Endothelial cell of umbilical vein (primary cell): Measurements from ENCODE around the gene P3H2. TPM values are rescaled to one million over a fixed set of nuclear protein-coding genes. Genes with fewer than 3 reads are reported as not detected.

Source experiments
- BruUV-seq: library from RNA; stranded (reverse); fragments of 400-500 nt; replicated peaks from 2 replicates; lab custom pipeline; 2021; lab: Mats Ljungman, UMichigan
- CTCF ChIA-PET: fragments of 300-600, 350-600 bp; sonication (Branson Sonifier 250); formaldehyde crosslinking; loops from one replicate; lab custom pipeline; 2021; ENCODE audit warnings: antibody characterized with exemption, inconsistent platforms; lab: Charles Lee
- POLR2A ChIA-PET: fragments of 300-600, 350-600 bp; sonication (Branson Sonifier 250); formaldehyde crosslinking; loops from one replicate; lab custom pipeline; 2021; ENCODE audit warnings: antibody characterized with exemption, inconsistent platforms; lab: Charles Lee
- DNase-seq: peaks from one replicate; pipeline ENCODE4 v3.0.0-alpha.2; 2011; ENCODE audit warnings: low read depth, low spot score
- FAIRE-seq: peaks from 2 replicates; lab custom pipeline; 2011; peaks lifted over from hg19 to GRCh38; lab: Jason Lieb, UNC
- H2AFZ ChIP-seq: 2 replicates; pipeline ENCODE4 v1.6.0; 2012; ENCODE audit warnings: low read depth, low read length, control low read depth, inconsistent platforms
- H3K27ac ChIP-seq: 2 replicates; pipeline ENCODE4 v1.5.1; 2011; ENCODE audit warnings: low read depth, mild to moderate bottlenecking, control low read depth, low read length, moderate library complexity; ENCODE audit not compliant: insufficient read depth
- H3K27me3 ChIP-seq, 2 experiments: 2 replicates each; pipeline versions ENCODE4 v1.6.0 to v1.6.1; 2011; ENCODE audit warnings: low read length in 2 of 2, mixed read lengths in 1 of 2; ENCODE audit not compliant: control insufficient read depth in 2 of 2, insufficient read depth in 2 of 2
- H3K36me3 ChIP-seq, 2 experiments: 2 replicates in 1 of 2; 3 replicates in 1 of 2; pipeline ENCODE4 v1.5.1; 2011; ENCODE audit warnings: low read length in 2 of 2, mild to moderate bottlenecking in 1 of 2, moderate library complexity in 1 of 2; ENCODE audit not compliant: control insufficient read depth in 2 of 2, insufficient read depth in 2 of 2; ENCODE audit errors: extremely low read depth in 1 of 2
- H3K4me1 ChIP-seq: 3 replicates; pipeline ENCODE4 v1.5.1; 2011; ENCODE audit warnings: mild to moderate bottlenecking, low read length; ENCODE audit not compliant: control insufficient read depth, insufficient read depth; ENCODE audit errors: extremely low read depth
- H3K4me2 ChIP-seq: 2 replicates; pipeline ENCODE4 v1.6.1; 2011; ENCODE audit warnings: low read length, control low read depth, mixed read lengths; ENCODE audit not compliant: insufficient read depth
- H3K4me3 ChIP-seq, 3 experiments: fragments of 200-600 bp in 1 of 3; sonication (generic), shearing (Covaris generic) in 1 of 3; replicated peaks in 1 of 3; 2 replicates each; pipeline ENCODE4 v1.5.1; 2011 to 2016; ENCODE audit warnings: control low read depth in 3 of 3, low read length in 3 of 3, mild to moderate bottlenecking in 2 of 3, inconsistent platforms in 1 of 3, low read depth in 1 of 3, moderate library complexity in 1 of 3; ENCODE audit not compliant: insufficient read depth in 1 of 3
- H3K79me2 ChIP-seq: 2 replicates; pipeline ENCODE4 v1.6.0; 2012; ENCODE audit warnings: low read length, inconsistent platforms; ENCODE audit not compliant: control insufficient read depth, insufficient read depth
- H3K9ac ChIP-seq: replicated peaks from 2 replicates; pipeline ENCODE3; 2011; ENCODE audit warnings: low read length, control low read depth; ENCODE audit not compliant: insufficient read depth; ENCODE audit errors: extremely low read depth
- H3K9me1 ChIP-seq: replicated peaks from 3 replicates; pipeline ENCODE4 v1.6.0; 2011; ENCODE audit warnings: mild to moderate bottlenecking, low read length; ENCODE audit not compliant: control insufficient read depth, insufficient read depth; ENCODE audit errors: extremely low read depth
- H3K9me3 ChIP-seq: replicated peaks from 2 replicates; pipeline ENCODE4 v1.5.1; 2012; ENCODE audit warnings: low read length, inconsistent platforms; ENCODE audit not compliant: control insufficient read depth, insufficient read depth
- H4K20me1 ChIP-seq: replicated peaks from 2 replicates; pipeline ENCODE3; 2011; ENCODE audit warnings: mild to moderate bottlenecking, low read length; ENCODE audit not compliant: control insufficient read depth, insufficient read depth; ENCODE audit errors: extremely low read depth
- EZH2 ChIP-seq: IDR thresholded peaks from 2 replicates; pipeline ENCODE4 v1.6.1; 2012; ENCODE audit warnings: borderline replicate concordance, low read depth, mild to moderate bottlenecking, moderate library complexity, low read length, inconsistent platforms; ENCODE audit not compliant: severe bottlenecking
- FOS ChIP-seq: IDR thresholded peaks from 2 replicates; pipeline ENCODE4 v1.6.1; 2011; ENCODE audit warnings: mild to moderate bottlenecking, low read length, moderate library complexity, borderline replicate concordance; ENCODE audit not compliant: insufficient read depth
- GATA2 ChIP-seq: IDR thresholded peaks from 2 replicates; pipeline ENCODE4 v1.7.0; 2011; ENCODE audit warnings: low read depth, mild to moderate bottlenecking, moderate library complexity, mixed read lengths, low read length; ENCODE audit not compliant: insufficient read length, insufficient read depth
- JUN ChIP-seq: IDR thresholded peaks from 2 replicates; pipeline ENCODE4 v1.6.1; 2011; ENCODE audit warnings: borderline replicate concordance, low read depth; ENCODE audit not compliant: insufficient read length, insufficient read depth
- MYC ChIP-seq: IDR thresholded peaks from one replicate; pipeline ENCODE4 v1.6.1; 2011; ENCODE audit warnings: mild to moderate bottlenecking, low read depth, low read length
- POLR2A ChIP-seq: IDR thresholded peaks from 2 replicates; pipeline ENCODE4 v1.6.1; 2012; ENCODE audit warnings: low read depth, mild to moderate bottlenecking, control low read depth, low read length
- POLR2AphosphoS5 ChIP-seq: IDR thresholded peaks from 2 replicates; pipeline ENCODE4 v1.6.1; 2012; ENCODE audit warnings: low read depth, mild to moderate bottlenecking, control low read depth, low read length, moderate library complexity; ENCODE audit not compliant: insufficient read depth
- dilution Hi-C: fragments of 300-500 bp; cut with MboI; formaldehyde crosslinking; loops from one replicate; pipeline ENCODE4 v1.15.0; 2019; ENCODE audit warnings: low sequenced_read_pairs; ENCODE audit not compliant: extremely low pct_ligation_motif_present
- intact Hi-C: fragments of 100-400 bp; cut with micrococcal nuclease; formaldehyde crosslinking; loops from one replicate; pipeline ENCODE4 v1.10.0; 2022
- polyA plus RNA-seq, 4 experiments: library from polyadenylated mRNA; depleted of rRNA in 3 of 4; stranded (reverse) in 3 of 4; unstranded in 1 of 4; fragments of >200 nt; gene quantifications; 2 replicates each; pipeline versions ENCODE4 v1.2.1 to v1.2.3, GENCODE V29; 2011 to 2012; ENCODE audit warnings: missing spikeins in 1 of 4
- total RNA-seq: library from RNA; stranded (reverse); gene quantifications from 2 replicates; pipeline ENCODE4 v1.2.3, GENCODE V29; 2021
- TF ChIP-seq, protein P1 (sequence below), 2 donors: IDR thresholded peaks; 1 replicate in 1 of 2; 2 replicates in 1 of 2; pipeline ENCODE4 v1.5.1; 2011; ENCODE audit warnings: low read length in 2 of 2, mild to moderate bottlenecking in 2 of 2, moderate library complexity in 2 of 2, control low read depth in 1 of 2, inconsistent platforms in 1 of 2, low read depth in 1 of 2; ENCODE audit not compliant: insufficient read depth in 1 of 2; ENCODE audit errors: extremely low read depth in 1 of 2
- TF ChIP-seq, protein P2 (sequence below): IDR thresholded peaks from 2 replicates; pipeline ENCODE4 v1.6.1; 2011; ENCODE audit not compliant: insufficient read depth, insufficient read length

P3H2 gene
- total and polyA plus RNA-seq, 2 donors (not counting 3 experiments of a cell fraction or from before 2014, with no cell fraction given), result 6.6 to 6.8 TPM

DNA sequence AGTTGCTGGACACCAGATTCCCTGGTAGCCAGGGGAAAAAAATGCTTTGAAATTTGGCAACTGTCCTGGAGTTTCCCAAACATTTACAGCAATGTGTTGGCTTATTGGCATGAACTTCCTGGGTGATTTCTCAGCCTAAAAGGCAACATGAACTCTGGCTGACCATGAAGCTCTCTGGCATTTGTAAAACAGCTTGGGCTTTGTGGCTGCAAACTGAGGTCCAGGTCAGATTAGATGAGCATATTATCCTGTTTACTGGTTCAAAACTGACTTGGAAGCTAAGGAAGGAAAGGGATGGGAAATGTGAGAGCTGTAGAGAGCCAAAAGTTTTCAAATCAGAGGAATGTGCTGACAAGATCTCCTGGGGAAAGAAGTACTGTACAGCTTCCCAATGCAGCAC, 139.0 kb downstream of the P3H2 start:
- Histone ChIP-seq H3K27me3 (no peaks in the 10 kb centered on the region), H3K36me3 (no peaks in the 10 kb centered on the region), H3K79me2 (no peaks in the 10 kb centered on the region), H2AFZ (no peak overlapping the region), H3K9me1 (no peaks in the 10 kb centered on the region), H3K27ac (no peak overlapping the region), H3K4me1 (no peaks in the 10 kb centered on the region), H3K9me3 (no peaks in the 10 kb centered on the region), H3K4me3 (no peak overlapping the region), H3K4me2 (no peak overlapping the region), H3K9ac (no peak overlapping the region), H4K20me1 (no peaks in the 10 kb centered on the region)
- ChIA-PET CTCF (interaction anchor here (0.9 to 1.5 kb wide), 3 partner anchors 13 to 32 kb away, joined by 3 to 5 read pairs (median 3); no protein-coding TSS in a partner anchor), POLR2A (no interaction called here)
- dilution Hi-C loops (no loop called here), intact Hi-C loops (no loop called here)
- BruUV-seq, result no TSS peak
- FAIRE-seq (no peak), DNase-seq (peak; percentile 42)
- no peak for TF ChIP-seq POLR2AphosphoS5
- TF ChIP-seq, protein P1, sequence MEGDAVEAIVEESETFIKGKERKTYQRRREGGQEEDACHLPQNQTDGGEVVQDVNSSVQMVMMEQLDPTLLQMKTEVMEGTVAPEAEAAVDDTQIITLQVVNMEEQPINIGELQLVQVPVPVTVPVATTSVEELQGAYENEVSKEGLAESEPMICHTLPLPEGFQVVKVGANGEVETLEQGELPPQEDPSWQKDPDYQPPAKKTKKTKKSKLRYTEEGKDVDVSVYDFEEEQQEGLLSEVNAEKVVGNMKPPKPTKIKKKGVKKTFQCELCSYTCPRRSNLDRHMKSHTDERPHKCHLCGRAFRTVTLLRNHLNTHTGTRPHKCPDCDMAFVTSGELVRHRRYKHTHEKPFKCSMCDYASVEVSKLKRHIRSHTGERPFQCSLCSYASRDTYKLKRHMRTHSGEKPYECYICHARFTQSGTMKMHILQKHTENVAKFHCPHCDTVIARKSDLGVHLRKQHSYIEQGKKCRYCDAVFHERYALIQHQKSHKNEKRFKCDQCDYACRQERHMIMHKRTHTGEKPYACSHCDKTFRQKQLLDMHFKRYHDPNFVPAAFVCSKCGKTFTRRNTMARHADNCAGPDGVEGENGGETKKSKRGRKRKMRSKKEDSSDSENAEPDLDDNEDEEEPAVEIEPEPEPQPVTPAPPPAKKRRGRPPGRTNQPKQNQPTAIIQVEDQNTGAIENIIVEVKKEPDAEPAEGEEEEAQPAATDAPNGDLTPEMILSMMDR (IDR thresholded peaks at IDR 0.05; ENCODE audit: extremely low read depth in 1 of 2, insufficient read depth in 1 of 2, low read depth in 1 of 2, low read length in 2 of 2), result no peak
- TF ChIP-seq EZH2, result no peak
- TF ChIP-seq MYC, result no peak
- TF ChIP-seq GATA2, result no peak
- no peak for TF ChIP-seq FOS
- TF ChIP-seq, protein P2, sequence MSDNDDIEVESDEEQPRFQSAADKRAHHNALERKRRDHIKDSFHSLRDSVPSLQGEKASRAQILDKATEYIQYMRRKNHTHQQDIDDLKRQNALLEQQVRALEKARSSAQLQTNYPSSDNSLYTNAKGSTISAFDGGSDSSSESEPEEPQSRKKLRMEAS, result no peak
- TF ChIP-seq POLR2A, result no peak
- TF ChIP-seq JUN, result no peak
